Lower leg skin (tissue), 4 donors: Measurements from ENCODE around the gene ZNF451. TPM values are rescaled to one million over a fixed set of nuclear protein-coding genes. Genes with fewer than 3 reads are reported as not detected.

Experiments
- DNase-seq, 2 donors: peaks; one replicate each; pipeline ENCODE4 v3.0.0-alpha.2; 2019; ENCODE audit warnings: low spot score in 2 of 2
- H3K4me3 ChIP-seq: fragments of 200-600 bp; sonication (generic); 2 replicates; pipeline ENCODE4 v1.5.1; 2017; ENCODE audit warnings: mild to moderate bottlenecking, low read depth; ENCODE audit not compliant: poor library complexity, severe bottlenecking
- CTCF ChIP-seq, 3 donors: fragments of 450-650 bp; IDR thresholded peaks; one replicate each; pipeline ENCODE4 v1.5.1; 2016; ENCODE audit warnings: antibody characterized with exemption in 3 of 3, mild to moderate bottlenecking in 3 of 3, moderate library complexity in 2 of 3
- POLR2A ChIP-seq, 2 donors: fragments of 450-650 bp; IDR thresholded peaks; one replicate each; pipeline ENCODE4 v1.6.1; 2016 to 2017; ENCODE audit warnings: antibody characterized with exemption in 2 of 2, mild to moderate bottlenecking in 1 of 2, moderate library complexity in 1 of 2
- WGBS, 2 donors: methylation state at CpG; one replicate each; pipeline ENCODE4 v1.1.5; 2018; 5-methylcytosine and 5-hydroxymethylcytosine counted together
- intact Hi-C: fragments of 100-400 bp; cut with DNase I; formaldehyde crosslinking; loops from one replicate; pipeline ENCODE4 v1.15.0; 2023; ENCODE audit warnings: low total_unique reads
- total RNA-seq, 4 donors: library from RNA; depleted of rRNA; stranded (reverse); fragments of >200 nt; gene quantifications; one replicate each; pipeline ENCODE4 v1.1.0, GENCODE V29; 2016

The ZNF451 gene
- total RNA-seq, 4 donors from 2014 or later = 36.8 to 68.9 (median 49.7) TPM

DNA sequence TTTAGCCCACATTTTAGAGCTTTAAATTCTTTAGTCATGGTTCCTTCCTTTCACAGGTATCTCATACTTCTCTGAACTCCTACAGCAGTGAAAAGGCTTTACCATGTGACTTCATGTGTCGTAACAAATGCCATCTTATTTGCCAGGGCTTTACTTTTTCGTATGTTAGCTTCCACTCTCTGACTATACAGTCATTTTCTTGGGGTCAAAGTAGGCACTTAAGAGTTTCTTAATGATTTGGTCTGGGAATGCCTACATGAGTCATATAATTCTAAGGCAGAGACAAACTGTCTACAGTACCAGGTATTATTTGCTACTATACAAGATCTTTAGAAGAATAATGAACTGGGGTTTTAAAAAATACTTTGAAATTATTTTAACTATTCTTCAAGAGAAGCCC, 117.2 kb downstream of the ZNF451 start:
- intact Hi-C loops = no loop called here
- WGBS, 2 donors = 86 to 92% methylated on average over 2 of the region's 2 CpGs

DNA sequence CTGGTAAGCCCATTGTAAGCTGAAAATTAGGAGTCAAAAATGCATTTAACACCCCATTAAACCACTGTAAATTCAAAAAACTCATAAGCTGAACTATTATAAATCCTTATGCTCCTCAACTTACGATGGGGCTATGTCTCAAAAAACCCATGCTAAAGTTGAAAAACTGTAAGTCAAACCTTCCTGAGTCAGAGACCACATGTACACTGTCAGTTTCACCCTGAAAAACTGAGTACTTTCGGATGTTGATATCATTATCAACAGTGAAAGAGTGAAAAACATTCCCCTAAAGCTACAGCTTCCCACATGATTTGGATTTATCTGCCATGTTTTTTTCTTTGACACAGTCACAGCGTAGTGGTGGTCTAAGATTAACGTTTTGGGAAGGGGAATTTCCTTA, 117.9 kb downstream of the ZNF451 start:
- WGBS, 2 donors = 92 to 93% methylated on average over 4 of the region's 4 CpGs
- intact Hi-C loops = no loop called here
- H3K4me3 ChIP-seq = no peak overlapping the region
- no peak for DNase-seq
- TF ChIP-seq POLR2A (IDR thresholded peaks at IDR 0.05) (no peak), CTCF (IDR thresholded peaks at IDR 0.05) (no peak)

More for the DNA sequence above, 117.2 kb downstream of the ZNF451 start:
- H3K4me3 ChIP-seq = no peak overlapping the region
- DNase-seq = no peak
- no peak for TF ChIP-seq CTCF (IDR thresholded peaks at IDR 0.05)
- no peak for TF ChIP-seq POLR2A (IDR thresholded peaks at IDR 0.05)

- H3K4me3 ChIP-seq = no peak overlapping the region
- no peak for DNase-seq
- intact Hi-C loops = no loop called here
- TF ChIP-seq POLR2A (IDR thresholded peaks at IDR 0.05) (no peak), CTCF (IDR thresholded peaks at IDR 0.05) (no peak)
These were observed 119.0 kb downstream of the ZNF451 start for GRCh38 chr6:57209030-57209429.

DNA sequence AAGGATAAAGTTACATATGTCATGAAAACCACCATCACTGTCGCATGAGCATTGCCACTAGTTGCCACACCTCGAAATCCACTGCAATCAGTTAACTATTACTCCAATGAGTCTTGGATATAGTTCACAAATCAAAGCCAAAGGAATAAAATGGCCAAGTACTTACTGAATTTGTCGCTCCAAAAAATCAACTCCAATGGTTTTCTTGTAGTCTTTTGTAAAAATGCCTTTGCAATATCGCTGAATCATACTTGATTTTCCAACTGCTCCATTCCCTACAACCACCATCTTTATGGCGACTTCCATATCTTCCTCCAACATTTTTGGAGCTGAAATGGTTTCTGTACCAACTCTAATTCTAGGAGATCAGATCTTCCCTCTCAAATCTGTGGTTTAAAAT, 120.1 kb downstream of the ZNF451 start:
- TF ChIP-seq CTCF (IDR thresholded peaks at IDR 0.05) (no peak), POLR2A (IDR thresholded peaks at IDR 0.05) (no peak)
- 89 to 90% methylated on average over 5 of the region's 5 CpGs for WGBS, 2 donors
- intact Hi-C loops = no loop called here
- DNase-seq = no peak
- H3K4me3 ChIP-seq = no peak overlapping the region

- DNase-seq = no peak
- 100% methylated on average over 1 of the region's 1 CpG for WGBS, 2 donors
- intact Hi-C loops = no loop called here
These were observed 125.3 kb downstream of the ZNF451 start for GRCh38 chr6:57215260-57215659.

More at GRCh38 chr6:57215260-57215659, 125.3 kb downstream of the ZNF451 start:
- no peak overlapping the region for H3K4me3 ChIP-seq
- TF ChIP-seq CTCF (IDR thresholded peaks at IDR 0.05) (no peak), POLR2A (IDR thresholded peaks at IDR 0.05) (no peak)
